Measurements from ENCODE around the gene MAP3K14. TPM values are rescaled to one million over a fixed set of nuclear protein-coding genes. Genes with fewer than 3 reads are reported as not detected.

Gene MAP3K14
- total and polyA plus RNA-seq, 10 of the 15 experiments (the other 5 are each of a cell fraction or from before 2014, with no cell fraction given): 2.1 to 33.3 (median 19.7) TPM

DNA sequence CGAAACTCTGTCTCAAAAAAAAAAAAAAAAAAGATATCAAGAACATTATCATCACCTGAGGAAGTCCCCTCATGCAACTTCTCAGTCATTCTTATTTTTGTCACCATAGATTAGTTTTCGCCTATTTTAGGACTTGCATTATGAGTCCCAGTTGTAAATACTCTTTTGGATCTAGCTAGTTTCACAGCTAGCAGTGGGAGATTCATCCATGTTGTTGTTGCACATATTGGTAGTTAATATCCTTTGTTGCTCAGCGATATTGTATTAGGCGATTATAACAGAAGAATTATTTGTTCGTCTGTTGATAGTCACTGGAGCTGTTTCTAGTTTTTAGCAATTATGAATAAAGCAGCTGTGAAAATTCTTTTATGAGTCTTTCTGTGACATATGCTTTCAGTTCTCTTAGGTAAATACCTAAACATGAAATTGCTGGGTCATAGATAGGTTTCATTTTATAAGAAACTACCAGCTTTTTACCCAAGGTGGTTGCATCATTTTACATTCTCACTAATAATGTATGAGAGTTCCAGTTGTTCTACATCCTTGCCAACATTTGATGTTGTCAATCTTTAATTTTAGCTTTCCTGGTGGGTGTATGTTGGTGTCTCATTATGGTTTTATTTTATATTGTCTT is 40.7 kb upstream of the MAP3K14 start (continued):
- TF ChIP-seq, protein P1, sequence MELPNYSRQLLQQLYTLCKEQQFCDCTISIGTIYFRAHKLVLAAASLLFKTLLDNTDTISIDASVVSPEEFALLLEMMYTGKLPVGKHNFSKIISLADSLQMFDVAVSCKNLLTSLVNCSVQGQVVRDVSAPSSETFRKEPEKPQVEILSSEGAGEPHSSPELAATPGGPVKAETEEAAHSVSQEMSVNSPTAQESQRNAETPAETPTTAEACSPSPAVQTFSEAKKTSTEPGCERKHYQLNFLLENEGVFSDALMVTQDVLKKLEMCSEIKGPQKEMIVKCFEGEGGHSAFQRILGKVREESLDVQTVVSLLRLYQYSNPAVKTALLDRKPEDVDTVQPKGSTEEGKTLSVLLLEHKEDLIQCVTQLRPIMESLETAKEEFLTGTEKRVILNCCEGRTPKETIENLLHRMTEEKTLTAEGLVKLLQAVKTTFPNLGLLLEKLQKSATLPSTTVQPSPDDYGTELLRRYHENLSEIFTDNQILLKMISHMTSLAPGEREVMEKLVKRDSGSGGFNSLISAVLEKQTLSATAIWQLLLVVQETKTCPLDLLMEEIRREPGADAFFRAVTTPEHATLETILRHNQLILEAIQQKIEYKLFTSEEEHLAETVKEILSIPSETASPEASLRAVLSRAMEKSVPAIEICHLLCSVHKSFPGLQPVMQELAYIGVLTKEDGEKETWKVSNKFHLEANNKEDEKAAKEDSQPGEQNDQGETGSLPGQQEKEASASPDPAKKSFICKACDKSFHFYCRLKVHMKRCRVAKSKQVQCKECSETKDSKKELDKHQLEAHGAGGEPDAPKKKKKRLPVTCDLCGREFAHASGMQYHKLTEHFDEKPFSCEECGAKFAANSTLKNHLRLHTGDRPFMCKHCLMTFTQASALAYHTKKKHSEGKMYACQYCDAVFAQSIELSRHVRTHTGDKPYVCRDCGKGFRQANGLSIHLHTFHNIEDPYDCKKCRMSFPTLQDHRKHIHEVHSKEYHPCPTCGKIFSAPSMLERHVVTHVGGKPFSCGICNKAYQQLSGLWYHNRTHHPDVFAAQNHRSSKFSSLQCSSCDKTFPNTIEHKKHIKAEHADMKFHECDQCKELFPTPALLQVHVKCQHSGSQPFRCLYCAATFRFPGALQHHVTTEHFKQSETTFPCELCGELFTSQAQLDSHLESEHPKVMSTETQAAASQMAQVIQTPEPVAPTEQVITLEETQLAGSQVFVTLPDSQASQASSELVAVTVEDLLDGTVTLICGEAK (IDR thresholded peaks at IDR 0.05; ENCODE audit: borderline replicate concordance): no peak
- TF ChIP-seq YBX1 (IDR thresholded peaks at IDR 0.05) (no peak), SUPT20H (IDR thresholded peaks at IDR 0.05; ENCODE audit: borderline replicate concordance, control insufficient read depth, low read depth, low read length) (no peak), GATAD2B (conservative IDR thresholded peaks at IDR 0.05; ENCODE audit: low read depth) (no peak), CEBPB (IDR thresholded peaks at IDR 0.05; ENCODE audit: borderline replicate concordance in 1 of 2, low read depth in 2 of 2, low read length in 2 of 2) (peak; percentile 58 to 70; a peak in 2 of 4 replicates), CHD4 (IDR thresholded peaks at IDR 0.05) (no peak), NBN (IDR thresholded peaks at IDR 0.05) (peak; percentile 28), TCF3 (IDR thresholded peaks at IDR 0.05; ENCODE audit: borderline replicate concordance, insufficient read depth, low read depth, low read length) (no peak), ZZZ3 (IDR thresholded peaks at IDR 0.05; ENCODE audit: control insufficient read depth, insufficient read length, low read depth) (no peak)
- TF ChIP-seq, protein P2, sequence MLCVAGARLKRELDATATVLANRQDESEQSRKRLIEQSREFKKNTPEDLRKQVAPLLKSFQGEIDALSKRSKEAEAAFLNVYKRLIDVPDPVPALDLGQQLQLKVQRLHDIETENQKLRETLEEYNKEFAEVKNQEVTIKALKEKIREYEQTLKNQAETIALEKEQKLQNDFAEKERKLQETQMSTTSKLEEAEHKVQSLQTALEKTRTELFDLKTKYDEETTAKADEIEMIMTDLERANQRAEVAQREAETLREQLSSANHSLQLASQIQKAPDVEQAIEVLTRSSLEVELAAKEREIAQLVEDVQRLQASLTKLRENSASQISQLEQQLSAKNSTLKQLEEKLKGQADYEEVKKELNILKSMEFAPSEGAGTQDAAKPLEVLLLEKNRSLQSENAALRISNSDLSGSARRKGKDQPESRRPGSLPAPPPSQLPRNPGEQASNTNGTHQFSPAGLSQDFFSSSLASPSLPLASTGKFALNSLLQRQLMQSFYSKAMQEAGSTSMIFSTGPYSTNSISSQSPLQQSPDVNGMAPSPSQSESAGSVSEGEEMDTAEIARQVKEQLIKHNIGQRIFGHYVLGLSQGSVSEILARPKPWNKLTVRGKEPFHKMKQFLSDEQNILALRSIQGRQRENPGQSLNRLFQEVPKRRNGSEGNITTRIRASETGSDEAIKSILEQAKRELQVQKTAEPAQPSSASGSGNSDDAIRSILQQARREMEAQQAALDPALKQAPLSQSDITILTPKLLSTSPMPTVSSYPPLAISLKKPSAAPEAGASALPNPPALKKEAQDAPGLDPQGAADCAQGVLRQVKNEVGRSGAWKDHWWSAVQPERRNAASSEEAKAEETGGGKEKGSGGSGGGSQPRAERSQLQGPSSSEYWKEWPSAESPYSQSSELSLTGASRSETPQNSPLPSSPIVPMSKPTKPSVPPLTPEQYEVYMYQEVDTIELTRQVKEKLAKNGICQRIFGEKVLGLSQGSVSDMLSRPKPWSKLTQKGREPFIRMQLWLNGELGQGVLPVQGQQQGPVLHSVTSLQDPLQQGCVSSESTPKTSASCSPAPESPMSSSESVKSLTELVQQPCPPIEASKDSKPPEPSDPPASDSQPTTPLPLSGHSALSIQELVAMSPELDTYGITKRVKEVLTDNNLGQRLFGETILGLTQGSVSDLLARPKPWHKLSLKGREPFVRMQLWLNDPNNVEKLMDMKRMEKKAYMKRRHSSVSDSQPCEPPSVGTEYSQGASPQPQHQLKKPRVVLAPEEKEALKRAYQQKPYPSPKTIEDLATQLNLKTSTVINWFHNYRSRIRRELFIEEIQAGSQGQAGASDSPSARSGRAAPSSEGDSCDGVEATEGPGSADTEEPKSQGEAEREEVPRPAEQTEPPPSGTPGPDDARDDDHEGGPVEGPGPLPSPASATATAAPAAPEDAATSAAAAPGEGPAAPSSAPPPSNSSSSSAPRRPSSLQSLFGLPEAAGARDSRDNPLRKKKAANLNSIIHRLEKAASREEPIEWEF (IDR thresholded peaks at IDR 0.05; ENCODE audit: insufficient replicate concordance, low read depth, low read length): no peak
- TF ChIP-seq, protein P3, sequence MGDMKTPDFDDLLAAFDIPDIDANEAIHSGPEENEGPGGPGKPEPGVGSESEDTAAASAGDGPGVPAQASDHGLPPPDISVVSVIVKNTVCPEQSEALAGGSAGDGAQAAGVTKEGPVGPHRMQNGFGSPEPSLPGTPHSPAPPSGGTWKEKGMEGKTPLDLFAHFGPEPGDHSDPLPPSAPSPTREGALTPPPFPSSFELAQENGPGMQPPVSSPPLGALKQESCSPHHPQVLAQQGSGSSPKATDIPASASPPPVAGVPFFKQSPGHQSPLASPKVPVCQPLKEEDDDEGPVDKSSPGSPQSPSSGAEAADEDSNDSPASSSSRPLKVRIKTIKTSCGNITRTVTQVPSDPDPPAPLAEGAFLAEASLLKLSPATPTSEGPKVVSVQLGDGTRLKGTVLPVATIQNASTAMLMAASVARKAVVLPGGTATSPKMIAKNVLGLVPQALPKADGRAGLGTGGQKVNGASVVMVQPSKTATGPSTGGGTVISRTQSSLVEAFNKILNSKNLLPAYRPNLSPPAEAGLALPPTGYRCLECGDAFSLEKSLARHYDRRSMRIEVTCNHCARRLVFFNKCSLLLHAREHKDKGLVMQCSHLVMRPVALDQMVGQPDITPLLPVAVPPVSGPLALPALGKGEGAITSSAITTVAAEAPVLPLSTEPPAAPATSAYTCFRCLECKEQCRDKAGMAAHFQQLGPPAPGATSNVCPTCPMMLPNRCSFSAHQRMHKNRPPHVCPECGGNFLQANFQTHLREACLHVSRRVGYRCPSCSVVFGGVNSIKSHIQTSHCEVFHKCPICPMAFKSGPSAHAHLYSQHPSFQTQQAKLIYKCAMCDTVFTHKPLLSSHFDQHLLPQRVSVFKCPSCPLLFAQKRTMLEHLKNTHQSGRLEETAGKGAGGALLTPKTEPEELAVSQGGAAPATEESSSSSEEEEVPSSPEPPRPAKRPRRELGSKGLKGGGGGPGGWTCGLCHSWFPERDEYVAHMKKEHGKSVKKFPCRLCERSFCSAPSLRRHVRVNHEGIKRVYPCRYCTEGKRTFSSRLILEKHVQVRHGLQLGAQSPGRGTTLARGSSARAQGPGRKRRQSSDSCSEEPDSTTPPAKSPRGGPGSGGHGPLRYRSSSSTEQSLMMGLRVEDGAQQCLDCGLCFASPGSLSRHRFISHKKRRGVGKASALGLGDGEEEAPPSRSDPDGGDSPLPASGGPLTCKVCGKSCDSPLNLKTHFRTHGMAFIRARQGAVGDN (IDR thresholded peaks at IDR 0.05): no peak
- TF ChIP-seq, protein P4, sequence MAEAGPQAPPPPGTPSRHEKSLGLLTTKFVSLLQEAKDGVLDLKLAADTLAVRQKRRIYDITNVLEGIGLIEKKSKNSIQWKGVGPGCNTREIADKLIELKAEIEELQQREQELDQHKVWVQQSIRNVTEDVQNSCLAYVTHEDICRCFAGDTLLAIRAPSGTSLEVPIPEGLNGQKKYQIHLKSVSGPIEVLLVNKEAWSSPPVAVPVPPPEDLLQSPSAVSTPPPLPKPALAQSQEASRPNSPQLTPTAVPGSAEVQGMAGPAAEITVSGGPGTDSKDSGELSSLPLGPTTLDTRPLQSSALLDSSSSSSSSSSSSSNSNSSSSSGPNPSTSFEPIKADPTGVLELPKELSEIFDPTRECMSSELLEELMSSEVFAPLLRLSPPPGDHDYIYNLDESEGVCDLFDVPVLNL (IDR thresholded peaks at IDR 0.05; ENCODE audit: low read depth, low read length): no peak
- TF ChIP-seq, protein P5, sequence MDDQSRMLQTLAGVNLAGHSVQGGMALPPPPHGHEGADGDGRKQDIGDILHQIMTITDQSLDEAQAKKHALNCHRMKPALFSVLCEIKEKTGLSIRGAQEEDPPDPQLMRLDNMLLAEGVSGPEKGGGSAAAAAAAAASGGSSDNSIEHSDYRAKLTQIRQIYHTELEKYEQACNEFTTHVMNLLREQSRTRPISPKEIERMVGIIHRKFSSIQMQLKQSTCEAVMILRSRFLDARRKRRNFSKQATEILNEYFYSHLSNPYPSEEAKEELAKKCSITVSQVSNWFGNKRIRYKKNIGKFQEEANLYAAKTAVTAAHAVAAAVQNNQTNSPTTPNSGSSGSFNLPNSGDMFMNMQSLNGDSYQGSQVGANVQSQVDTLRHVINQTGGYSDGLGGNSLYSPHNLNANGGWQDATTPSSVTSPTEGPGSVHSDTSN (IDR thresholded peaks at IDR 0.05; ENCODE audit: insufficient replicate concordance, low read depth, low read length): no peak

Measured in GM12878 (cell line).